Neural cell (in vitro differentiated cells): ENCODE measurements around the gene ALOX12. TPM values are rescaled to one million over a fixed set of nuclear protein-coding genes. Genes with fewer than 3 reads are reported as not detected.
A peak's percentile ranks its signal among the peaks of the same experiment; 100 is the strongest.

Experiments
- H2AFZ ChIP-seq: fragments of 200-600, 300-800 bp; sonication (generic), shearing (Covaris generic); 2 replicates; pipeline ENCODE4 v1.6.0; 2014; ENCODE audit warnings: low read depth, mild to moderate bottlenecking, antibody characterized with exemption, low read length, moderate library complexity
- H3F3A ChIP-seq: fragments of 200-600 bp; shearing (Covaris generic); 2 replicates; pipeline ENCODE4 v1.6.1; 2016; ENCODE audit warnings: mild to moderate bottlenecking, moderate library complexity, mixed read lengths, antibody characterized with exemption, low read length; ENCODE audit not compliant: insufficient read depth, poor library complexity, severe bottlenecking
- H3K27ac ChIP-seq: fragments of 200-600, 300-800 bp; sonication (generic), shearing (Covaris generic); 2 replicates; pipeline ENCODE4 v1.5.1; 2014; ENCODE audit warnings: mild to moderate bottlenecking, low read length, moderate library complexity
- H3K27me3 ChIP-seq: fragments of 300-800, 200-600 bp; sonication (generic), shearing (Covaris generic); 2 replicates; pipeline ENCODE4 v1.6.0; 2014; ENCODE audit warnings: mild to moderate bottlenecking, low read depth, low read length, moderate library complexity; ENCODE audit not compliant: insufficient read depth
- H3K36me3 ChIP-seq: fragments of 300-800, 200-600 bp; sonication (generic), shearing (Covaris generic); 2 replicates; pipeline ENCODE4 v1.5.1; 2014; ENCODE audit warnings: mild to moderate bottlenecking, antibody characterized with exemption, low read length, moderate library complexity; ENCODE audit not compliant: insufficient read depth
- H3K4me2 ChIP-seq: fragments of 300-800, 200-600 bp; sonication (generic), shearing (Covaris generic); 2 replicates; pipeline ENCODE4 v1.6.0; 2014; ENCODE audit warnings: mild to moderate bottlenecking, low read length
- H3K4me3 ChIP-seq: fragments of 300-800, 200-600 bp; sonication (generic), shearing (Covaris generic); 2 replicates; pipeline ENCODE4 v1.5.1; 2014; ENCODE audit warnings: mild to moderate bottlenecking, low read length, moderate library complexity
- H3K79me2 ChIP-seq: fragments of 200-600 bp; shearing (Covaris generic); replicated peaks from 2 replicates; pipeline ENCODE4 v1.6.0; 2014; ENCODE audit warnings: mild to moderate bottlenecking, low read length, moderate library complexity; ENCODE audit not compliant: insufficient read depth
- H3K9ac ChIP-seq: fragments of 300-800, 200-600 bp; sonication (generic), shearing (Covaris generic); 2 replicates; pipeline ENCODE4 v1.6.1; 2016; ENCODE audit warnings: mild to moderate bottlenecking, low read length, mixed read lengths
- H3K9me2 ChIP-seq: fragments of 200-600 bp; shearing (Covaris generic); 2 replicates; pipeline ENCODE4 v1.6.1; 2016; ENCODE audit warnings: mild to moderate bottlenecking, low read length, mixed read lengths; ENCODE audit not compliant: insufficient read depth
- H3K9me3 ChIP-seq: fragments of 200-600, 300-800 bp; sonication (generic), shearing (Covaris generic); 2 replicates; pipeline ENCODE4 v1.6.1; 2016; ENCODE audit warnings: mild to moderate bottlenecking, mixed run types, low read length, moderate library complexity, mixed read lengths
- H4K20me1 ChIP-seq: fragments of 200-600 bp; shearing (Covaris generic); 2 replicates; pipeline ENCODE4 v1.6.1; 2016; ENCODE audit warnings: mild to moderate bottlenecking, mixed run types; ENCODE audit not compliant: insufficient read depth
- EP300 ChIP-seq: fragments of 450-650 bp; conservative IDR thresholded peaks from 2 replicates; pipeline ENCODE4 v1.6.1; 2014; ENCODE audit warnings: antibody characterized with exemption, mild to moderate bottlenecking, moderate library complexity; ENCODE audit not compliant: poor library complexity, severe bottlenecking
- EZH2 ChIP-seq: fragments of 200-600, 300-800 bp; shearing (Covaris generic), sonication (generic); IDR thresholded peaks from 2 replicates; pipeline ENCODE4 v1.6.1; 2014; ENCODE audit warnings: antibody characterized with exemption, low read length, borderline replicate concordance, mild to moderate bottlenecking; ENCODE audit not compliant: insufficient read depth, poor library complexity, severe bottlenecking
- MXI1 ChIP-seq: fragments of 450-650 bp; conservative IDR thresholded peaks from 2 replicates; pipeline ENCODE4 v1.6.1; 2014; ENCODE audit warnings: antibody characterized with exemption, mild to moderate bottlenecking; ENCODE audit not compliant: poor library complexity, severe bottlenecking
- POLR2AphosphoS5 ChIP-seq: IDR thresholded peaks from 2 replicates; pipeline ENCODE4 v1.6.1; 2012
- RAD21 ChIP-seq: fragments of 450-650 bp; conservative IDR thresholded peaks from 2 replicates; pipeline ENCODE4 v1.6.1; 2014; ENCODE audit warnings: antibody characterized with exemption, mild to moderate bottlenecking, moderate library complexity
- SMC3 ChIP-seq: fragments of 450-650 bp; conservative IDR thresholded peaks from 2 replicates; pipeline ENCODE4 v1.6.1; 2014; ENCODE audit warnings: antibody characterized with exemption, mild to moderate bottlenecking, moderate library complexity; ENCODE audit not compliant: poor library complexity
- TAF1 ChIP-seq: IDR thresholded peaks from 2 replicates; pipeline ENCODE4 v1.6.1; 2012; ENCODE audit warnings: low read depth
- polyA plus RNA-seq: library from polyadenylated mRNA; depleted of rRNA; stranded (reverse); fragments of >200 nt; gene quantifications from 2 replicates; pipeline ENCODE4 v1.2.3, GENCODE V29; 2014
- TF ChIP-seq, protein P1 (sequence below): IDR thresholded peaks from 2 replicates; pipeline ENCODE4 v1.6.1; 2012; ENCODE audit warnings: borderline replicate concordance
- TF ChIP-seq, protein P2 (sequence below): fragments of 450-650 bp; IDR thresholded peaks from 2 replicates; pipeline ENCODE4 v1.5.1; 2014; ENCODE audit warnings: antibody characterized with exemption, mild to moderate bottlenecking, moderate library complexity; ENCODE audit not compliant: poor library complexity, severe bottlenecking

ALOX12 gene
- polyA plus RNA-seq, 1 donor from 2014 or later, result not detected

DNA sequence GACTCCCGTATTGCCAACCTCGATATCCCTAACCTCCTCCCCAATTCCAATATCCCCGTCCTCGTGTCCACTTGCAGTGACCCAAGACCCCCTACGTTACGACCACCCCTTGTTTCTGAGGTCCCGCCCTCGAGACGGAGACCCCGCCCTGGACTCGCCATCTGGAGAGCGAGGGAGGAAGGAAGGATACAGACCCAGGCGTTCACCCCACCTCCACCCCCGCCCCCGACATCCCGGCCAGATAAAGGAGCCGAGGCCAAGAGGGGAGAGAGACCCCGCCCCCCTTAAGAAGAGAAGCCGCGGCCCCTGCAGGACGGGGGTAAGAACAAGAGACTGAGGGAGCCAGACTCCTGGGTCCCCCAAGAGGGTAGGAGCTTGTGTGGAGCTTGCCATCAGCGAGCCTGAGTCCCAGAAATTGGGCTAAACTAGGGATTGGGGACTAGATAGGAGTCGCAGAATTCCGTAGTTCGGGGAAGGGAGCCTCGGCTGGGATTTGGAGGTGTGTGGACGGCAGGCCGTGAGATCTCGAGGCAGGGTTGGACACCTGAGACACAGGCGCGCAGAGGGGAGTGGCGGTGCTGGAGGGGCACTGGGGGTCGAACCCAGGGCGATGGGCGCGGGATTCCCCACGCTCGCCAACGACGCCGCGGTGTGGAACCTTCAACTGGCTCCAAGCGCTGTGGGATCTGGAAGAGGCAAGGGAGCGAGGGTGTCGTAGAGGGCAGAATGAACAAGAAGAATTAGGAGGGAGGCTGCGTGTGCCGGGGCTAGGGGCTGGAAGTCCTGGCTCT, 27.1 kb downstream of the ALOX12 start, which contains the start of gene BCL6B:
Gene BCL6B (plus strand): TSS at position 270 of the 791 bp plus-strand sequence. CDS start 622 bp downstream, outside the sequence.
- Histone ChIP-seq H3K27me3 (peaks cover 40% of the 10 kb centered on the region), H2AFZ (no peak within 1 kb of the TSS), H3F3A (no peaks in the 10 kb centered on the region), H3K36me3 (no peaks in the 10 kb centered on the region), H3K4me2 (no peak within 1 kb of the TSS), H3K27ac (no peak within 1 kb of the TSS), H4K20me1 (no peaks in the 10 kb centered on the region), H3K9me3 (no peaks in the 10 kb centered on the region), H3K9ac (no peak within 1 kb of the TSS), H3K4me3 (peak within 1 kb of the TSS; percentile 45), H3K79me2 (no peaks in the 10 kb centered on the region), H3K9me2 (no peaks in the 10 kb centered on the region)
- no peak for TF ChIP-seq EZH2
- no peak for TF ChIP-seq SMC3
- TF ChIP-seq EP300, result no peak
- TF ChIP-seq POLR2AphosphoS5, result no peak
- TF ChIP-seq, protein P1, sequence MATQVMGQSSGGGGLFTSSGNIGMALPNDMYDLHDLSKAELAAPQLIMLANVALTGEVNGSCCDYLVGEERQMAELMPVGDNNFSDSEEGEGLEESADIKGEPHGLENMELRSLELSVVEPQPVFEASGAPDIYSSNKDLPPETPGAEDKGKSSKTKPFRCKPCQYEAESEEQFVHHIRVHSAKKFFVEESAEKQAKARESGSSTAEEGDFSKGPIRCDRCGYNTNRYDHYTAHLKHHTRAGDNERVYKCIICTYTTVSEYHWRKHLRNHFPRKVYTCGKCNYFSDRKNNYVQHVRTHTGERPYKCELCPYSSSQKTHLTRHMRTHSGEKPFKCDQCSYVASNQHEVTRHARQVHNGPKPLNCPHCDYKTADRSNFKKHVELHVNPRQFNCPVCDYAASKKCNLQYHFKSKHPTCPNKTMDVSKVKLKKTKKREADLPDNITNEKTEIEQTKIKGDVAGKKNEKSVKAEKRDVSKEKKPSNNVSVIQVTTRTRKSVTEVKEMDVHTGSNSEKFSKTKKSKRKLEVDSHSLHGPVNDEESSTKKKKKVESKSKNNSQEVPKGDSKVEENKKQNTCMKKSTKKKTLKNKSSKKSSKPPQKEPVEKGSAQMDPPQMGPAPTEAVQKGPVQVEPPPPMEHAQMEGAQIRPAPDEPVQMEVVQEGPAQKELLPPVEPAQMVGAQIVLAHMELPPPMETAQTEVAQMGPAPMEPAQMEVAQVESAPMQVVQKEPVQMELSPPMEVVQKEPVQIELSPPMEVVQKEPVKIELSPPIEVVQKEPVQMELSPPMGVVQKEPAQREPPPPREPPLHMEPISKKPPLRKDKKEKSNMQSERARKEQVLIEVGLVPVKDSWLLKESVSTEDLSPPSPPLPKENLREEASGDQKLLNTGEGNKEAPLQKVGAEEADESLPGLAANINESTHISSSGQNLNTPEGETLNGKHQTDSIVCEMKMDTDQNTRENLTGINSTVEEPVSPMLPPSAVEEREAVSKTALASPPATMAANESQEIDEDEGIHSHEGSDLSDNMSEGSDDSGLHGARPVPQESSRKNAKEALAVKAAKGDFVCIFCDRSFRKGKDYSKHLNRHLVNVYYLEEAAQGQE, result no peak
- TF ChIP-seq TAF1, result no peak
- TF ChIP-seq RAD21, result no peak
- TF ChIP-seq, protein P2, sequence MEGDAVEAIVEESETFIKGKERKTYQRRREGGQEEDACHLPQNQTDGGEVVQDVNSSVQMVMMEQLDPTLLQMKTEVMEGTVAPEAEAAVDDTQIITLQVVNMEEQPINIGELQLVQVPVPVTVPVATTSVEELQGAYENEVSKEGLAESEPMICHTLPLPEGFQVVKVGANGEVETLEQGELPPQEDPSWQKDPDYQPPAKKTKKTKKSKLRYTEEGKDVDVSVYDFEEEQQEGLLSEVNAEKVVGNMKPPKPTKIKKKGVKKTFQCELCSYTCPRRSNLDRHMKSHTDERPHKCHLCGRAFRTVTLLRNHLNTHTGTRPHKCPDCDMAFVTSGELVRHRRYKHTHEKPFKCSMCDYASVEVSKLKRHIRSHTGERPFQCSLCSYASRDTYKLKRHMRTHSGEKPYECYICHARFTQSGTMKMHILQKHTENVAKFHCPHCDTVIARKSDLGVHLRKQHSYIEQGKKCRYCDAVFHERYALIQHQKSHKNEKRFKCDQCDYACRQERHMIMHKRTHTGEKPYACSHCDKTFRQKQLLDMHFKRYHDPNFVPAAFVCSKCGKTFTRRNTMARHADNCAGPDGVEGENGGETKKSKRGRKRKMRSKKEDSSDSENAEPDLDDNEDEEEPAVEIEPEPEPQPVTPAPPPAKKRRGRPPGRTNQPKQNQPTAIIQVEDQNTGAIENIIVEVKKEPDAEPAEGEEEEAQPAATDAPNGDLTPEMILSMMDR, result no peak
- no peak for TF ChIP-seq MXI1

DNA sequence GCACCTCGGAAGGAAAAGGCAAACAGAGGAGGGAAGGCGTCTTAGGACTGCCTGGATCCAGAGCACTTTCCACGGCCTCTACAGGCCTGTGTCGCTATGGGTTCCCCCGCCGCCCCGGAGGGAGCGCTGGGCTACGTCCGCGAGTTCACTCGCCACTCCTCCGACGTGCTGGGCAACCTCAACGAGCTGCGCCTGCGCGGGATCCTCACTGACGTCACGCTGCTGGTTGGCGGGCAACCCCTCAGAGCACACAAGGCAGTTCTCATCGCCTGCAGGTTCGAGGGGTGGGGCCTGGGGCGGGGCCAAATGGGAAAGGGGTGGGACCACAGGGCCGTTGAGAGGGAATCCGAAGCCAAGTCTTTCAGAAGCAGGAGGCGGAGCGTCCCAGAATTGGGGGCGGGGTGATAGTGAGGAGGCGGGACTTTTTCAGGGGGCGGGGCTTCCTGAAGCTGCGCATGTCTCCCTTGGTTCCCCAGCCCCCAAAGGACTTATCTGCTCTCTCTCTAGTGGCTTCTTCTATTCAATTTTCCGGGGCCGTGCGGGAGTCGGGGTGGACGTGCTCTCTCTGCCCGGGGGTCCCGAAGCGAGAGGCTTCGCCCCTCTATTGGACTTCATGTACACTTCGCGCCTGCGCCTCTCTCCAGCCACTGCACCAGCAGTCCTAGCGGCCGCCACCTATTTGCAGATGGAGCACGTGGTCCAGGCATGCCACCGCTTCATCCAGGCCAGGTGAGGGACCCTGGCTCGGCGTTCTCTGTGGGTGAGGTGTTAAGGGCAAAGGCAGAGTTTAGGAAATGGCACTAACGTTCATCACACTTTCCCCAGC, 27.9 kb downstream of the ALOX12 start:
- no peaks in the 10 kb centered on the region for H3K79me2 ChIP-seq
- TF ChIP-seq, protein P2, result no peak
- no peak for TF ChIP-seq SMC3
- no peak for TF ChIP-seq RAD21
- TF ChIP-seq POLR2AphosphoS5, result no peak
- TF ChIP-seq EP300, result no peak
- no peak overlapping the region for H3K4me2 ChIP-seq
- no peak overlapping the region for H3K9ac ChIP-seq
- no peaks in the 10 kb centered on the region for H3K9me2 ChIP-seq
- H3K36me3 ChIP-seq, result no peaks in the 10 kb centered on the region
- H3K4me3 ChIP-seq, result peak overlapping the region; percentile 45
- peaks cover 40% of the 10 kb centered on the region for H3K27me3 ChIP-seq
- no peaks in the 10 kb centered on the region for H4K20me1 ChIP-seq
- no peaks in the 10 kb centered on the region for H3F3A ChIP-seq
- no peak overlapping the region for H2AFZ ChIP-seq
- H3K9me3 ChIP-seq, result no peaks in the 10 kb centered on the region
- H3K27ac ChIP-seq, result no peak overlapping the region
